Ishikawa (cell line): ENCODE data around the gene PDE6H.

Experiments used
- CEBPB ChIP-seq: IDR thresholded peaks from 2 replicates; pipeline ENCODE4 v1.6.1; 2012
- CREB1 ChIP-seq: IDR thresholded peaks from 2 replicates; pipeline ENCODE4 v1.6.1; 2012; ENCODE audit warnings: low read depth
- EGR1 ChIP-seq: IDR thresholded peaks from 2 replicates; pipeline ENCODE4 v1.6.1; 2012
- EP300 ChIP-seq: IDR thresholded peaks from 2 replicates; pipeline ENCODE4 v1.6.1; 2012; ENCODE audit warnings: borderline replicate concordance
- FOXM1 ChIP-seq: IDR thresholded peaks from 2 replicates; pipeline ENCODE4 v1.6.1; 2012; ENCODE audit warnings: low read depth, borderline replicate concordance
- MAX ChIP-seq: IDR thresholded peaks from 2 replicates; pipeline ENCODE4 v1.6.1; 2012
- NFIC ChIP-seq: IDR thresholded peaks from 2 replicates; pipeline ENCODE4 v1.6.1; 2012
- RAD21 ChIP-seq: IDR thresholded peaks from 2 replicates; pipeline ENCODE4 v1.6.1; 2012; ENCODE audit warnings: low read depth
- REST ChIP-seq: IDR thresholded peaks from 2 replicates; pipeline ENCODE4 v1.6.1; 2012; ENCODE audit warnings: low read depth, mild to moderate bottlenecking
- TAF1 ChIP-seq: IDR thresholded peaks from 2 replicates; pipeline ENCODE4 v1.6.1; 2012; ENCODE audit warnings: low read depth, mild to moderate bottlenecking
- TCF12 ChIP-seq: IDR thresholded peaks from 2 replicates; pipeline ENCODE4 v1.6.1; 2012; ENCODE audit warnings: low read depth
- TEAD4 ChIP-seq: IDR thresholded peaks from 2 replicates; pipeline ENCODE4 v1.6.1; 2012
- USF1 ChIP-seq: IDR thresholded peaks from 2 replicates; pipeline ENCODE4 v1.6.1; 2012
- YY1 ChIP-seq: IDR thresholded peaks from 2 replicates; pipeline ENCODE4 v1.6.1; 2012; ENCODE audit warnings: low read depth
- ZBTB7A ChIP-seq: IDR thresholded peaks from 2 replicates; pipeline ENCODE4 v1.6.1; 2012; ENCODE audit warnings: low read depth

Gene PDE6H

DNA sequence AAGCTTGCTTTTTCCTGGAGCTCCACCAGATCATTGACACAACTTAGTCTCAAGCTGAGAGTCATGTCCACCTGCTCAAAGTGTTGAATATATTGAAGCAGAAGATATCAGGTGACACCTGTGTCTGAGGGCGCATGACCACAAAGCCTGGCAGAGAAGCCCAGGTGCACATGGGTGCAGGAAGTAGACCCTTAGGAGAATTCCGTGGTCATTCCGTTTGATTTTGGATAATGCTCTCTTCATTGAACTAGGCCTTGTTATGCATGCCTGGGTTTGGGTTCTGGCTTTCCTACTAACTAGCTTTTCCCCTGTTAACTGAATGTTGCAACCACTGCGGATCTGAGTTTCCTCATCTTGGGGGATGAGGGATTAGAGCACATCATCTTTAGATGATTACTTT lies 18.6 kb upstream of the PDE6H start:
- TF ChIP-seq YY1 (no peak), EGR1 (no peak), MAX (no peak), TEAD4 (no peak), TAF1 (no peak), CREB1 (no peak), ZBTB7A (no peak)

DNA sequence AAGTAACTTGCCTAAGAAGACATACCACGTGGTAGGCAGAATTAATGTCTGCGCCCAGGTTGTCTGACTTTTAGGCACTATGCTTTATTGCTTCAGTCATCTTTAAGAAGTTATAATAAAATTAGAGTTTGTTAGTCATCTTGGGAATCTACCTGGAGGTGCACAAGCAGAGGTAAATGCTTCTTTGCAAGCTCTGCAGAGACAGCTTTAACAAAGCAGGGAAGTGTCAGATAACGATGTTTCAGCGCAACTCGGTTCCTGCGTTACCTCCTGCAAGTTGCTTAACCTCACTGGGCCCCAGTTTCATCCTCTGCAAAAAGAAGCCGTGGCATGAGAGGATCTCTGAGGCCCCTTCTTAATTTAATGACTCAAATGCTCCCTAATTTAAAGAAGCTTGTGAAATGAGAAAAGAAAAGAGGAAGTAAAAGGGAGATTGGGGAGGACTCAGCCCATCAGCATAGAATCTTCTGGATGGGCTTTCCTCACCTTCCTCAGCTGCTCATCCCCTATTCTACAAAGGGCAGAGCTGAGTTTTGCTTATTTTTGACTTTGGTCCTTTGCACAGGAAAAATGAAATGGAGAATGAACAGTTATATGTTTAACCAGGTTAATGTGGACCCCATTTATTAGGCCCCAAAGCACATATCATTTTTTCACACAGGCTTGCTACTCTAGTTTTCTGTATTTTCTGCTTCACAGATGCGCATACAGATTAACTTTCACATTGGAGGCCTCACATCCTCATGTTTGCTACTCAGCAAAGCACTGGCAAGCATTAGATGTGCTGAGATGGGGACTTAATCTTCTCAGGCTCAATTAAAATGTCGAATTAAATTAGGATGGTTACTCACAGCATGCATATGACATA lies 16.6 kb upstream of the PDE6H start:
- no peak for TF ChIP-seq REST
- TF ChIP-seq TCF12 = no peak
- no peak for TF ChIP-seq CEBPB
- no peak for TF ChIP-seq EGR1
- TF ChIP-seq NFIC = no peak
- no peak for TF ChIP-seq USF1
- TF ChIP-seq MAX = no peak
- TF ChIP-seq YY1 = no peak
- TF ChIP-seq TEAD4 = no peak
- TF ChIP-seq CREB1 = no peak
- TF ChIP-seq ZBTB7A = no peak
- no peak for TF ChIP-seq EP300
- TF ChIP-seq TAF1 = no peak
- no peak for TF ChIP-seq FOXM1
- no peak for TF ChIP-seq RAD21

DNA sequence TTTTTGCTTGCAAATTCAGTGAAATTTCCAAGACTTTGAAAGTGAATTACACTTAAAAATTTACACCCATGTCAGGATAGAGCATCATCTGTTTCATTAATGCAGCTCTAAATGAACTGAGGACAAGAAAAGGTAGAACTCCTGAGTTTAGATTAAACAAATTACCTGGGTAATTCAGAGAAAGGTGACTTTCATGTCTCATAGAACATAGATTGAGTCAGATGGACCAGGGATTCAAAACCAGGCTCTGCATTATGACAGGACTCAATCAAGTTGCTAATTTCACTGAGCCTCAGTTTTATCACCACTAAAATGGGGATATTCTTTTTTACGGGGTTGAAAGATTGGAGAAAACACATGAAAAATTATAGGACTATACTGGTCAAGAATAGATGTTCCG lies 15.9 kb upstream of the PDE6H start:
- TF ChIP-seq MAX (no peak), TEAD4 (no peak), REST (no peak), TCF12 (no peak), NFIC (no peak), EP300 (no peak), CREB1 (no peak), CEBPB (no peak), USF1 (no peak), TAF1 (no peak), FOXM1 (no peak), YY1 (no peak), EGR1 (no peak)

DNA sequence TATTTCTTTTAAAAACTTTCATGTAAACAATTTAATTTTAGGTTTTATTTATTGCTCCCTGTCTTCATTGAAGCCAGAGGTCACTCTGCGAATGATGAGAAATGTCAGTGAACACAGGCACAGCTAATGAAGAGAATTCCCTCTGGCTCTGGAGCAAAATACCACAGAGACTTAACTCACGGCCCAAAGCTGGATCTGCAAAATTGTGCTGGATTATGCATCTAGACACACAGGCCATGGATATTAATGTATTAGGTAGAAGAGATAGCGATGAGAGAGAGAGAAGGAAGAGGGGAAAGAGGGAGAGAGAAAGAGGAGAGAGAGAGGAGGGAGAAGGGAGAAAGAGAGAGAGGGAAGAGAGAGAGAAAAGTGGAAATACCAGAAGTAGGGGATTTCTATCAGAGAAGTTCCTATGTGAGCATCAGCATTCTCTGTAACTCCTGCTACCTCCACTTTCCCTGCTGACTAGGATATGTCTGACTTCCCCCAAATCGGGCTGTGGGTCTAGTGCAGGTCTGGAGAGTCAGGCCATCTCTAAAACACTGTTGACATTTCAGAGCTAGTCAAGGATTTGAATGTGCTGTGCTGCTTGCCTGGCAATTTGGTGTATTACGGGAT lies 15.2 kb upstream of the PDE6H start:
- TF ChIP-seq MAX = no peak
- no peak for TF ChIP-seq FOXM1
- no peak for TF ChIP-seq TEAD4
- TF ChIP-seq CREB1 = no peak
- TF ChIP-seq NFIC = no peak

- TF ChIP-seq RAD21 (no peak), EP300 (no peak), TAF1 (no peak), YY1 (no peak), ZBTB7A (no peak), REST (no peak), CEBPB (no peak), FOXM1 (no peak), TCF12 (no peak), NFIC (no peak)
These were observed 14.3 kb upstream of the PDE6H start for GRCh38 chr12:14958361-14959125.
